Peyer's patch (tissue), 4 donors: Measurements from ENCODE around the gene S100A10. TPM values are rescaled to one million over a fixed set of nuclear protein-coding genes. Genes with fewer than 3 reads are reported as not detected.

Source experiments
- DNase-seq, 3 donors: peaks; one replicate each; pipeline ENCODE4 v3.0.0-alpha.2; 2017 to 2019
- H3K27ac ChIP-seq, 4 donors: fragments of 200-600 bp; sonication (generic); one replicate each; pipeline ENCODE4 v1.5.1; 2016 to 2019
- H3K27me3 ChIP-seq, 2 donors: fragments of 200-600 bp; sonication (generic); one replicate each; pipeline ENCODE4 v1.5.1; 2019
- H3K36me3 ChIP-seq, 3 donors: fragments of 200-600 bp; sonication (generic); one replicate each; pipeline ENCODE4 v1.5.1; 2016 to 2019
- H3K4me1 ChIP-seq, 4 donors: fragments of 200-600 bp; sonication (generic); one replicate each; pipeline ENCODE4 v1.5.1; 2016 to 2019
- H3K4me3 ChIP-seq, 4 donors: fragments of 200-600 bp; sonication (generic); 1 replicate in 3 of 4; 2 replicates in 1 of 4; pipeline ENCODE4 v1.5.1; 2016 to 2019; ENCODE audit warnings: mild to moderate bottlenecking in 1 of 4
- H3K9me3 ChIP-seq, 4 donors: fragments of 200-600 bp; sonication (generic); one replicate each; pipeline ENCODE4 v1.5.1; 2016 to 2019; ENCODE audit warnings: mild to moderate bottlenecking in 1 of 4
- POLR2A ChIP-seq, 2 donors: fragments of 450-650 bp; IDR thresholded peaks; one replicate each; pipeline ENCODE4 v1.5.1; 2017; ENCODE audit warnings: antibody characterized with exemption in 2 of 2, mild to moderate bottlenecking in 2 of 2, moderate library complexity in 2 of 2
- total RNA-seq, 4 donors: library from RNA; depleted of rRNA; stranded (reverse); fragments of >200 nt; gene quantifications; one replicate each; pipeline ENCODE4 v1.1.0, GENCODE V29; 2016
- TF ChIP-seq, protein P1 (sequence below), 6 experiments: fragments of 450-650 bp in 4 of 6; fragments of 200-600 bp in 2 of 6; sonication (generic) in 1 of 6; IDR thresholded peaks; one replicate each; pipeline ENCODE4 v1.5.1; 2017 to 2019; ENCODE audit warnings: antibody characterized with exemption in 6 of 6, mild to moderate bottlenecking in 3 of 6, moderate library complexity in 1 of 6

Gene S100A10
- total RNA-seq, 4 donors from 2014 or later: 90.0 to 223 (median 154) TPM

- Histone ChIP-seq H3K9me3 (no peaks in the 10 kb centered on the region), H3K27ac (no peak overlapping the region), H3K4me3 (no peak overlapping the region), H3K36me3 (no peaks in the 10 kb centered on the region), H3K27me3 (no peaks in the 10 kb centered on the region), H3K4me1 (peaks cover 0 to 9% (median 0%) of the 10 kb centered on the region in 4 donors)
- TF ChIP-seq, protein P1, sequence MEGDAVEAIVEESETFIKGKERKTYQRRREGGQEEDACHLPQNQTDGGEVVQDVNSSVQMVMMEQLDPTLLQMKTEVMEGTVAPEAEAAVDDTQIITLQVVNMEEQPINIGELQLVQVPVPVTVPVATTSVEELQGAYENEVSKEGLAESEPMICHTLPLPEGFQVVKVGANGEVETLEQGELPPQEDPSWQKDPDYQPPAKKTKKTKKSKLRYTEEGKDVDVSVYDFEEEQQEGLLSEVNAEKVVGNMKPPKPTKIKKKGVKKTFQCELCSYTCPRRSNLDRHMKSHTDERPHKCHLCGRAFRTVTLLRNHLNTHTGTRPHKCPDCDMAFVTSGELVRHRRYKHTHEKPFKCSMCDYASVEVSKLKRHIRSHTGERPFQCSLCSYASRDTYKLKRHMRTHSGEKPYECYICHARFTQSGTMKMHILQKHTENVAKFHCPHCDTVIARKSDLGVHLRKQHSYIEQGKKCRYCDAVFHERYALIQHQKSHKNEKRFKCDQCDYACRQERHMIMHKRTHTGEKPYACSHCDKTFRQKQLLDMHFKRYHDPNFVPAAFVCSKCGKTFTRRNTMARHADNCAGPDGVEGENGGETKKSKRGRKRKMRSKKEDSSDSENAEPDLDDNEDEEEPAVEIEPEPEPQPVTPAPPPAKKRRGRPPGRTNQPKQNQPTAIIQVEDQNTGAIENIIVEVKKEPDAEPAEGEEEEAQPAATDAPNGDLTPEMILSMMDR (IDR thresholded peaks at IDR 0.05): no peak
- no peak for TF ChIP-seq POLR2A (IDR thresholded peaks at IDR 0.05)
- no peak for DNase-seq
Measured at GRCh38 chr1:151967091-151967490, 26.6 kb downstream of the S100A10 start.

DNA sequence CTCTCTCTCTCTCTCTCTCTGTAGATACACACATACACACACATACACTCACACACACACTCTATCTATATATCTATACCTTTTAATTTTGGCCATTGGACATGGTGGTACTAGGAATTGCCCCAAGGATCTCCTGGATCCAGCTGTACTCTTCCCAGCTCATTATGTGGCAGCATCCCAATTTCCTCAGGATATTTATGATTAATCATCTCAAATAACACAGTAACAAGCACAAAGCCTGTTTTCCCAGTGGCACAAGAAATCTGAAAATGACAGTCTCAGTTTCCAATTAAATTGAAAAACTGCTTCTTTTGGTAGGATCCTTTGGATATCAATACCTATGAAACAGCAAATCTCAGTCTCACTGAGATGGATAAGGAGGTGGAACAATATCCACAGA lies 27.6 kb downstream of the S100A10 start:
- no peak overlapping the region for H3K4me3 ChIP-seq
- H3K4me1 ChIP-seq: peaks cover 0 to 9% (median 0%) of the 10 kb centered on the region in 4 donors
- no peak overlapping the region for H3K27ac ChIP-seq
- no peaks in the 10 kb centered on the region for H3K36me3 ChIP-seq
- H3K27me3 ChIP-seq: no peaks in the 10 kb centered on the region
- no peak for TF ChIP-seq POLR2A (IDR thresholded peaks at IDR 0.05)
- TF ChIP-seq, protein P1 (IDR thresholded peaks at IDR 0.05): no peak
- DNase-seq: no peak
- no peaks in the 10 kb centered on the region for H3K9me3 ChIP-seq

DNA sequence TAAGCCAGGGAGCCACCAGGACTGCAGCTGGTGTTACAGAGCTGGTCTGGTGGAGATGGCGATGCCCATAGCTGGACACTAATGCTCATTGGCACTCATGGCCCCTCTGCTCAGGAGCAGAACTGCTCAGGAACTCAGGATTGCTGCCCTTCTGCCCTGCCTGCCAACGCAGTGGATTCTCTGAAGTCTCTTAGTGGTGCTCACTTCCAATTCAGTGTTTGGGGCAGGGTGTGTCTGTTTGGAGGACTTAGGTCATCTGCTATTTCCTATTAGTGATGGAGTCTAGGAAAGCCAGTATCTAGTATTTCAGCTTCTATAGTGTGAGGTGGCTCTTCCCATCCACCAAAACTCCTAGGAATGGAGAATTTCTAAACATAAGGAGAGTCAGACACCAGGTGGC lies 29.1 kb downstream of the S100A10 start:
- DNase-seq: no peak
- H3K4me3 ChIP-seq: no peak overlapping the region
- peaks cover 0 to 9% (median 0%) of the 10 kb centered on the region in 4 donors for H3K4me1 ChIP-seq
- TF ChIP-seq POLR2A (IDR thresholded peaks at IDR 0.05): no peak
- TF ChIP-seq, protein P1 (IDR thresholded peaks at IDR 0.05): no peak
- no peaks in the 10 kb centered on the region for H3K27me3 ChIP-seq
- no peaks in the 10 kb centered on the region for H3K36me3 ChIP-seq
- no peak overlapping the region for H3K27ac ChIP-seq
- H3K9me3 ChIP-seq: no peaks in the 10 kb centered on the region

DNA sequence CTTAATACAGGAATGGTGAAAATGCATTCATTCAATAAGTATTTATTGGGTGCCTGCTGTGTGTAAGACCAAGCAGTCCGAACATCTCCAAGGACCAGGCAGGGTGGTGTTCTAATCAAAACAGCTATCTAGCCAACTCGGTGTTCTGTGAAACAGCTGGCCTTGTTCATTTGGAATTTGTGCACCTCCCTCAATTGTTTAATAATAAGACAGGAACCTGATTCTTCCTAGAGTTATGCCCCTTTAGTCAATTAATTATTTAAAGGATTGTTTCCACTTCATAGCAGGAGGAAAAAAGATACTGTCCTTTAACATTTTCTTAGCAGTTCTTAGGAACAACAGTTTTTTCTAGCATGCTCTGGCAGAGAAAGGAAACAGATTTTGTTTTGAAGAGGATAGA lies 30.4 kb downstream of the S100A10 start:
- H3K4me1 ChIP-seq: peaks cover 0 to 8% (median 0%) of the 10 kb centered on the region in 4 donors
- no peak overlapping the region for H3K4me3 ChIP-seq
- DNase-seq: no peak
- TF ChIP-seq, protein P1 (IDR thresholded peaks at IDR 0.05): no peak
- TF ChIP-seq POLR2A (IDR thresholded peaks at IDR 0.05): no peak
- H3K36me3 ChIP-seq: no peaks in the 10 kb centered on the region
- no peaks in the 10 kb centered on the region for H3K9me3 ChIP-seq
- H3K27ac ChIP-seq: no peak overlapping the region
- no peaks in the 10 kb centered on the region for H3K27me3 ChIP-seq

DNA sequence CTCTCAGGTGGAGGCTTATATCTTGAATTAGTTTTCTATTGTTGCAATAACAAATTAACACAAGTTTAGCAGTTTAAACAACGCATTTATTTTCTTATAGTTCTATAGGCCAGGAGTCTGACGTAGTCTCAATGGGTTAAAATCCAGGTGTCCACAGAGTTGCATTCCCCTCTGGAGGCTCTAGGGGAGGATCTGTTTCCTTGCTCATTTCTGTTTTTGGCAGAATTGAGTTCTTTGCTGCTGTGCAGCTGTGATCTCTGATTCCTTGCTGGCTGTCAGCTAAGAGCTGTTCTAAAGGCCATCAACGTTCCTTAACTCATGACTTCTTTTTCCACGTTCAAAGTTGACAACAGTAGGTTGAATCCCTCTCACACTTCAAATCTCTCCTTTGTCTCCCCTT lies 31.8 kb downstream of the S100A10 start:
- Histone ChIP-seq H3K9me3 (no peaks in the 10 kb centered on the region), H3K36me3 (no peaks in the 10 kb centered on the region), H3K27ac (no peak overlapping the region), H3K4me3 (no peak overlapping the region), H3K4me1 (no peaks in the 10 kb centered on the region), H3K27me3 (no peaks in the 10 kb centered on the region)
- TF ChIP-seq, protein P1 (IDR thresholded peaks at IDR 0.05): peak in 2 of 6 experiments; percentile 4
- no peak for TF ChIP-seq POLR2A (IDR thresholded peaks at IDR 0.05)
- no peak for DNase-seq
